T-helper 1 cell treated with Interleukin-12 subunit alpha and Interleukin-12 subunit beta and Interleukin-4 antibody, amounts not matched to agents 30 ng/mL and 1 ng/mL, for 36 hours (primary cell): Measurements from ENCODE around the gene WBP2. TPM values are rescaled to one million over a fixed set of nuclear protein-coding genes. Genes with fewer than 3 reads are reported as not detected.

Source experiments
- intact Hi-C: fragments of 100-400 bp; cut with micrococcal nuclease; formaldehyde crosslinking; loops from one replicate; pipeline ENCODE4 v1.15.1; 2024
- total RNA-seq: library from RNA; stranded (reverse); gene quantifications from 2 replicates; pipeline ENCODE4 v1.2.3, GENCODE V29; 2022

WBP2 gene
- total RNA-seq = 82.4 and 90.1 TPM in 2 replicates

- intact Hi-C loops = loop anchor here (1.0 to 10.0 kb wide), 18 partner anchors 9 to 981 kb away; partner anchors contain the start of genes ACOX1, CASKIN2, EXOC7 and FBF1
Measured at GRCh38 chr17:75855310-75856061, at the start of gene WBP2. WBP2 (minus strand) TSS chr17:75855335; CDS start chr17:75855297, 38 bp downstream.

- intact Hi-C loops = loop anchor here (10.0 kb wide), 1 partner anchor 172 kb away; the partner anchor contains the start of genes GALR2, SRP68 and ZACN
Measured at GRCh38 chr17:75902406-75902805, 47.3 kb upstream of the WBP2 start.

GRCh38 chr17:75901727-75902126, 46.6 kb upstream of the WBP2 start:
- intact Hi-C loops = loop anchor here (10.0 kb wide), 1 partner anchor 173 kb away; the partner anchor contains the start of genes GALR2, SRP68 and ZACN

- intact Hi-C loops = loop anchor here (10.0 kb wide), 1 partner anchor 174 kb away; the partner anchor contains the start of genes GALR2, SRP68 and ZACN
Measured at GRCh38 chr17:75900691-75901533, 45.8 kb upstream of the WBP2 start.

GRCh38 chr17:75899767-75900468, 44.8 kb upstream of the WBP2 start:
- intact Hi-C loops = loop anchor here (10.0 kb wide), 1 partner anchor 175 kb away; the partner anchor contains the start of genes GALR2, SRP68 and ZACN

- intact Hi-C loops = no loop called here
Measured at GRCh38 chr17:75899353-75899752, 44.2 kb upstream of the WBP2 start.

- intact Hi-C loops = no loop called here
Measured at GRCh38 chr17:75898791-75899190, 43.7 kb upstream of the WBP2 start.

- intact Hi-C loops = no loop called here
Measured at GRCh38 chr17:75898065-75898464, 42.9 kb upstream of the WBP2 start.

- intact Hi-C loops = loop anchor here (2.0 kb wide), 4 partner anchors 21 to 231 kb away; partner anchors contain the start of genes FBF1, RECQL5, SAP30BP and WBP2
Measured at GRCh38 chr17:75897160-75898019, 42.3 kb upstream of the WBP2 start.

GRCh38 chr17:75896415-75897159, 41.5 kb upstream of the WBP2 start, which contains the start of gene TRIM65:
TRIM65 (minus strand) TSS chr17:75896951; CDS start chr17:75896937, 14 bp downstream.
- intact Hi-C loops = loop anchor here (1.0 to 2.0 kb wide), 7 partner anchors 8 to 230 kb away; partner anchors contain the start of genes ACOX1, FBF1, MRPL38 and RECQL5

GRCh38 chr17:75895370-75896155, 40.4 kb upstream of the WBP2 start:
- intact Hi-C loops = loop anchor here (1.0 to 2.0 kb wide), 7 partner anchors 9 to 229 kb away; partner anchors contain the start of genes ACOX1, FBF1, MRPL38 and RECQL5

- intact Hi-C loops = no loop called here
Measured at GRCh38 chr17:75894049-75894733, 39.1 kb upstream of the WBP2 start.

- intact Hi-C loops = no loop called here
Measured at GRCh38 chr17:75893305-75894048, 38.3 kb upstream of the WBP2 start.

GRCh38 chr17:75892556-75893224, 37.6 kb upstream of the WBP2 start:
- intact Hi-C loops = no loop called here

GRCh38 chr17:75891605-75892555, 36.7 kb upstream of the WBP2 start:
- intact Hi-C loops = no loop called here
